GM21717 (cell line): ENCODE measurements around the gene TUBB2A.
"Not testable (repeated sequence)": the region's sequence is repeated elsewhere in the genome, so short reads cannot be mapped to it uniquely, and the experiment has no call there.

Experiments
- ATAC-seq: cut with Tn5 transposase; IDR thresholded peaks from one replicate; pipeline ENCODE4 v1.9.1; 2021; ENCODE audit warnings: mild to moderate bottlenecking, moderate library complexity; ENCODE audit not compliant: unreplicated experiment

The TUBB2A gene

DNA sequence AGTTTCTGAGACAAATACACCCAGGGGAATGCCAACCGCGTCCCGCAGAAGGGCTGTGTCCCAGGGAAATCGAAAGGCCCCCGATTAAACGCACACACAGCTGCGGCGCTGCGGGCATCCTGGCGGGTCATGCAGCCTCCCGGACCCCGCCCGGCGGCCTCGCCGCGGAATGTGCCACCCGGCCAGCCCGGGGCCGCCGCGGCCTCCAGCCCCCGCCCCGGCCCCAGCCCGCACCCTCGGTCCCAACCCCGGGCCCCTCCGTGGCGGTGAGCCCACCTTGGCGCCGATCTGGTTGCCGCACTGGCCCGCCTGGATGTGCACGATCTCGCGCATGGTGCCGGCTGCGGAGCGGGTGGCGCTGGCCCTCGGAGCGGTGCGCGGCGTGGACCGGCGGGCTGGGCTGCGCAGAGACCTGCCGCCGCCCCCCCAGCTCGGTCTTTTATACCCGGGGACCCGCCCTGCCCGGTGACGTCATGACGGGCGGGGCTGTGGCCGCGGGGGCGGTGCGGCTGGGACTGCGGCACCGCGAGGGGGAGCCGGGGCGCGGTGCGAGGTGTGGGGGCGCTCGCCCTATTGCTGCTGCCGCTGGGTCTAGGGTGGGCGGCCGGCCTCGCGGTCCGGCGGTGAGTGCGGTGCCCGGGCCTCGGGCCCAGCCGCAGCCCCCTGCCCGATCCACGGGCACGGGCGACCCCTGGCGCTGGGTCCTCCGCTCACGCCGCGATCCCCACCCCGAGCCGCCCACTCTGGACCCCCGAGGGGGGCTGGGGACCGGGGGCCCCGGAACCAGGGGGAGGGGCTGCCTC lies at the start of gene TUBB2A:
TSS of gene TUBB2A (minus strand) at position 414 of the 803 bp plus-strand sequence. CDS start at position 333, 81 bp downstream.
- ATAC-seq, result peak; percentile 74

DNA sequence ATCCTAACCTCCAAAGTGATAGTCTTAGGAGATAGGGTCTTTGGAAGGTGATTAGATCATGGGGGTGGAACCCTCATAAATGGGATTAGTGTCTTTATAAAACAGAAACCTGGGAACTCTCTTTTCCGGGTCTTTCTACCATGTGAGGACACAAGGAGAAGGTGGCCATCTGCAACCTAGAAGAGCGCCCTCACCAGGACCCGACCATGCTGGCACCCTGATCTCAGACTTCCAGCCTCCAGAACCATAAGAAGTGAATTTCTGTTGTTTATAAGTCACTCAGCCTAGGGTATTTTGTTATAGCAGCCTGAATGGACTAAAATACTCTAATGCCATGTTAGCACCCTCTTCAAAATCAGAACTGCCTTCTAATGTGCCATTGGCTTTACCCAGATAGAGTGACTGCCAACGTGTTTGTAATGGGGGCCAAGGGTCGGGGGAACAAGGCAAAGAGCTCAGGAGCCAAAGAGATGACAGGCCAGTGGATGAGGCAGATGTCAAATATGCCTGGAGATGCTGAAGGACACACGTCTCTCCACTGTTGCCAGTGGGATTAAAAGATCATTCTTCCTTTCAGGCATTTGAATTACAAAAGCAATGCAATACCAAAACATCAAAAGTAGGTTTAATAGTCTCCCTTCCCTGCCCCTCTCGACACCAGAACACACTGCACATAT lies 49.1 kb upstream of the TUBB2A start:
- ATAC-seq, result no peak

GRCh38 chr6:3205913-3206312 lies 48.6 kb upstream of the TUBB2A start:
- no peak for ATAC-seq

DNA sequence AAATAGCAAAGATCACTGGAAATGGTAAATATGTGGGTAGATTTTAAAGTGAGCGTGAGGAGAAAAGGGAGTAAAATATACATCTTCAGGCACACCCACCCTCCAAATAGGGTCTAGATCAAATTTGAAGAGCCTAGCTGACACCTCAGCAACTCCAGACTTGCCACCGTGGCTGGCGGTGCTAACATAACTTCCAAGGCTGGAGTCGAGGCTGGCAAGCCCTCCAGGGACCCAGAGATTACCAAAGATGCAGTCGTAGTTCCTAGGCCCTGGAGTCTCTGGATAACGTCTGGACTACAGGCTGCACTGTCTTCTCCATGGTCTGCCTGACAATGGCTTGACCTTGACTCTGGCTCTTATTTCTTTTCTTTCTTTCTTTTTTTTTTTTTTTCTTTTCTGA lies 47.6 kb upstream of the TUBB2A start:
- ATAC-seq, result no peak

DNA sequence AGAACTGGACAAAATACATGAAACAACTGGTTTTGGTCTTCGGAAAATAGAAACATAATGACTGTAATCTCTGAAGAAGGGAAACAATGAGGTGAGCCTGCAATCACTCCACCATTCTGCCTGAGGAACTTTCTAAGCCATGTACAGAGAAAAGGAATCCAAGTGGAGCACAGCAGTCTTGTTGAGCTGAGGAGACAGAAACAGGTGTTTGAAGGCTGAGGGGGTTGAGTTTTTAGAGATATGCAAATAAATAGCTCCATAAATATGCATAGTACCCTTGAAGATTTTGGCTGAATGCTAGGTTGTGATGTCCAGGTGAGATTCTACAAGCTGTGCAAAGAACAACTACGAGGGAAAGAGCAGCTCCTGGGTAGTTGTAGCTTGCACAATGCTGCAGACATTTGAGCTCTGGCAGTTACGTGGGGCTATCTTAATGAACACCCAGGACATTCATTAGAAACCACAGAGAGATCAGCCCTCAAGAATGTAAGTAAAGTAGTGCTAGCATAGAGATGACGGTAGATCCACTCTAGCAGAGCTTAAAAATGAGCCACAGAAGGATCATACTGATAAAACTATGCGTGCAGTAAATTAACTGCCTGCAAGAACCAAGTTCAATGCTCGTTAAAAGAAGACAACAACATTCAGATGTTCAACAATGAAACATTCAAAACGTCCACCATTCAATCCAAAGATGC lies 45.8 kb upstream of the TUBB2A start:
- ATAC-seq, result no peak

GRCh38 chr6:3201388-3201787 lies 44.0 kb upstream of the TUBB2A start:
- no peak for ATAC-seq

DNA sequence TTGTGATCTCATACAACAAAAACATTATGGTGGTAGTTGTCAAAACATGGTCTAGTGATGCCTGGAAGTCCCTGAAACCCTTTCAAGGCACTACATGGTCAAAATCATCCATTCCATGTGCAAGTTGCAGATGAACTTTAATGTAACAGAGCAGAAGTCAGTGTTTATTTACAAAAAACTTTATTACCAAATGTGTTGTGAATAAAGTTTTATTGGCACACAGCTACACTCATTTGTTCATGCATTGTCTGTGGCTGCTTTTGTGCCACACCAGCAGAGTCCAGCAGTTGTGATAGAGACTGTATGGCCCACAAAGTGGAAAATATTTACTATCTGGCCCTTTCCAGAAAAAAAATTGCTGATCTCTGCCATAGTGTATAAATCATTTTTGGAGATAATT lies 43.3 kb upstream of the TUBB2A start:
- ATAC-seq, result no peak

DNA sequence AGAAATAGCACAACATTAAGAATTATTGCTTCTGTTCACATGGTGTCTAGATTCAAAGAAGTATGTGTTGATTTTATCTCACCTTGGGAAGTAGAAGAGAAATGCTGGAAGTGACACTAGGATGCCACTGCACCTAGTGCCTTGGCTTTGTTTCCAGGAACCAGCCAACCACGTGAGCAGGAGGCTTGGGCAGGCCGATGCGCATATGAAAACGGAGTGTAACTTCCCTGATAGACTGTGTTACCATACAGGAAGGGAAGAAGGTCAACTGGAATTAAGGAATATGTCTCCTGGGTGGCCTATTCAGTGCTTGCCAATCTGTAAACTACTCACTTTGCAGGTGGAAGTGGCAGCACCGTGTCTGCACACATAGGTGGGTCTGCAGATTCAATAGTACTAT lies 42.0 kb upstream of the TUBB2A start:
- ATAC-seq, result no peak

DNA sequence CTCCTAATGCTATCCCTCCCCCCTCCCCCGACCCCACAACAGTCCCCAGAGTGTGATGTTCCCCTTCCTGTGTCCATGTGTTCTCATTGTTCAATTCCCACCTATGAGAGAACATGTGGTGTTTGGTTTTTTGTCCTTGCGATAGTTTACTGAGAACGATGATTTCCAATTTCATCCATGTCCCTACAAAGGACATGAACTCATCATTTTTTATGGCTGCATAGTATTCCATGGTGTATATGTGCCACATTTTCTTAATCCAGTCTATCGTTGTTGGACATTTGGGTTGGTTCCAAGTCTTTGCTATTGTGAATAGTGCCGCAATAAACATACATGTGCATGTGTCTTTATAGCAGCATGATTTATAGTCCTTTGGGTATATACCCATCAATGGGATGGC lies 40.4 kb upstream of the TUBB2A start:
- ATAC-seq, result not testable (repeated sequence)

GRCh38 chr6:3196770-3197169 lies 39.4 kb upstream of the TUBB2A start:
- ATAC-seq, result no peak

DNA sequence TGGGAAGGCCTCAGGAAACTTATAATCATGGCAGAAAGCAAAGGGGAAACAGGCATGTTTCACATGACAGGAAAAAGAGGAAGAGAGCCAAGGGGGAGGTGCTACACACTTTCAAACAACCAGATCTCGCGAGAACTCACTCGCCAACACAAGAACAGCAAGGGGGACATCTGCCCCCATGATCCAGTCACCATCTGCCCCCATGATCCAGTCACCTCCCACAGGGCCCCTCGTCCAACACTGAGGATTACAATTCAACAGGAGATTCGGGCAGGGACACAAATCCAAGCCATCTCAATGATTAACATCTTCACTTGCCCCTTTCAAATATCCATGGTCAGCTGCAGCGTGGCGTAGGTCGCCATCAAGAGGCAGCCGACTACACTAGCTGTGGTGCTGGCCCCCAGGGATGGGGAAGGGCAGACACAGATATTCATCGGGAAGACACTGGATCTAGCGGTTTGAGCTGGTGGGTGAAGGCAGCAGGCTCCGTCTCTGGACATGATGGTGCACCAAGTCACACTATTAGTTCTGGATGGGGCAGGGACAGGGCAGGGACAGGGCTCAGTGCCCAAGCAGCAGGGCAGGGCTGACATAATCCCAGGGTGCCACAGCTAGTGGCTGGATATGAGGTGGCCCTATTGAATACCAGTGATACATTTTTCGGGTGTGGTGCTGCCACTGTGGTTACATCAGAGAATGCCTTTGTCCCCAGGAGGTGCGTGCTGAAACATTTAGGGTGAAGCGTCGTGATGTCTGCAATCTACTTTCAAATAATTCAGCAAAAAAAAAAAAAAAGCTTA lies 38.6 kb upstream of the TUBB2A start:
- no peak for ATAC-seq

DNA sequence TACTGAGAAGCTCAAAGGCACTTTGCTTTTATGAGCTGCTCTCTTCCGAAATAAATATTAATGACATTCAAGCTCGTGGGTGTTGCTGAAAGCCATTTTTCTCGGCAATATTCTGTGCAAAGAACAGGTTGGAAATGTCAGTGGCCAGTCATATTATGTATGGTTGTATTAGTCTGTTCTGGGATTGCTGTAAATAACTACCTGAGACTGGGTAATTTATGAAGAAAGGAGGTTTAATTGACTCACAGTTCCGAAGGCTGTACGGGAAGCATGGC lies 38.0 kb upstream of the TUBB2A start:
- no peak for ATAC-seq

DNA sequence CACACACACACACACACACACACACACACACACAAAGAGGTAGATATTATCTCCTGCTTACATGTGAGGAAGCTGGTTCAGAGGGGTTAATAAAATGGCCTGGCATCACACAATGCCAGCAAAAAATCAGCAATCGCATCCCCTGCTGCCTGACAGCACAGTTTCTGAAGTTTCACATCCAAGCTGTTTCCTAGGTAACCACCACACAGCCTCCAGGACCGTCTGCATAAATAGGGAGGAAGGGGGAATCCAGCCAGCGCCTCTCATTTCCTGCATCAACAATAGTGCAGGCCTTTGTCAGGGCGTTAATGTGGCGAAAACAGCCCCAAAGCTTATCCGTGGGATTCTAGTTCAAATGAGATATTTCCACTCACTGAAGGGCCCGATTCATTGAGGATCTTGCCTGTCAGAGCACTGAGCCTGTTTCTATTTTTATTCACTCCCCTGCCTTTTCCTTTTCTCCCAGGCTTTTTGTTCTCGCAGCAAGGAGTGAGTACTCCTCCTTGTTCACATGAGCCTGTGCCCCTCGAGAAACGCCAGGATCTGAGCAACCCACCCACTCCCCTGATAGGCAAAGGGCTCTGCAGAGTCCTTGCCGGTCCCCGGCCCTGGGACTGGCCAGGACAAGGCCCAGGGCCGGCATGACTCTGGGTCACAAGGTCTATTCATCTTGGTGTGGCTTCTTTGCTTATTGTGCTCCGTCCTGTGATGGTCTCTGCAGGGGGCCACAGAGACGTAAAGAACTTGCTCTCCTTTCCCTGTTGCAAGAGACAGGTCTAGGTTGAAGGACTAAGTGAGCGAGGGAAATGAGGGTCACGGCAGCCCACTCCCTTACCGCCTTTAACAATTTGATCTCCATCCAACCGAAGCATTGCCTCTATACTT lies 37.4 kb upstream of the TUBB2A start:
- ATAC-seq, result no peak

GRCh38 chr6:3193102-3193849 lies 35.9 kb upstream of the TUBB2A start:
- no peak for ATAC-seq

- ATAC-seq, result no peak
These were observed 33.4 kb upstream of the TUBB2A start for GRCh38 chr6:3190779-3191178.

- ATAC-seq, result no peak
These were observed 32.7 kb upstream of the TUBB2A start for GRCh38 chr6:3190056-3190455.

GRCh38 chr6:3189192-3189591 lies 31.8 kb upstream of the TUBB2A start:
- not testable (repeated sequence) for ATAC-seq

DNA sequence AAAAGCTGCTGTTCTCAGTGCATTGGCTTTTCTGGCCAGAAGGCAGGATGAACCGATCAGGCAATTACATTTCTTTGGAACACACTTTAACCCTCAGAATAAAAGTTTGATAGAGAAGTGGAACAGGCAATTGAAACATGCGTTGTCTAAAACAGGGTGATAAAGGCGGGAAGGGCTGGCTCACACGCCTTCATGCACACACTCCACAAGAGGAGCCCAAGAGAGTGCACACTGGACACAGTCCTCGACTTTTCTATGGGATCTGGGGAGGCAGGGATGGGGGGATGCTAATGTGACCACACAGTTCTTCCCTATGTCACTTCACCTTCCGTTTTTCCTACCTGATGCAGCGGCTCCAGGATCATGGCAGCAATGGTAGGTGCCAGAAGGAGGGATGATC lies 30.9 kb upstream of the TUBB2A start:
- no peak for ATAC-seq

DNA sequence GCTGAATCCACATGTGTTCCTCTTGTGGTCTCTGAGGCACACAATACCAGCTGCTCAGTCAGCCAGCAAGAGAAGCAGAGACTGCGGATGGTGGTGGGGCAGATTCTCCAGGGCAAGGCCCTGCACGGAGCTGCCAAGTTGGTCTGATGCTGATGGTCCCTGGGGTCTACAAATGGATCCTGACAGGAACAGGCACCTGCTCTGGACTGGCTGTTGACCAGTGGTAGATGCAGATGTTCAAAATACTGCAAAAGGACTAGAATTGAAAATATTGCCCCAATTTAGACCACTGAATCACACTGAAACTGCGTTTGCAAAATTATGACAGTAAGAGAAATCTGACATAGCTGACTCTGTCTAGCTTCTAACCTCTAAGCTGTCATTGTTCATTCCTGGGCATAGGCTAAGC lies 29.6 kb upstream of the TUBB2A start:
- no peak for ATAC-seq

DNA sequence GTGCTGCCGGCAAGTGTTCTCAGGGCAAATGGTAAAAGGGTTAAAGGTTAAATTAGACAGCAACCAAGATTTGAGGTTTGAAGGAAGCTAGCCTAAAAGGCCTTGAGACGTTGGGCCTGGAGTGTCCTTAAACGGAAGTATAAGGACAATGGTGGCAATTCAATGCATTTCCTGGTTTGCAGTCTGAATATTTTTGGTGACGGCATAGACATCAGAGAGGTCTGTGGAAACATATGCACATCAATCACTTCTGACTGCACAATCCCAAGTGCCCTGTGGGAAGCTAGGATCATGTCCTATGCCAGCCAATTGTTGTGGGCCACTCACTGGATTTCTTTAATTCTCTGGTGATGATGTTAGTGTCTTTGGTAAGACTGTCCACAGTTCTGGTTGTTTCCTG lies 25.7 kb upstream of the TUBB2A start:
- no peak for ATAC-seq
